ENCODE data around the gene KAZN. TPM values are rescaled to one million over a fixed set of nuclear protein-coding genes. Genes with fewer than 3 reads are reported as not detected.

KAZN gene
- total and polyA plus RNA-seq, 2 of the 8 experiments (the other 6 are each of a cell fraction or from before 2014, with no cell fraction given): 3.7 to 11.8 TPM

DNA sequence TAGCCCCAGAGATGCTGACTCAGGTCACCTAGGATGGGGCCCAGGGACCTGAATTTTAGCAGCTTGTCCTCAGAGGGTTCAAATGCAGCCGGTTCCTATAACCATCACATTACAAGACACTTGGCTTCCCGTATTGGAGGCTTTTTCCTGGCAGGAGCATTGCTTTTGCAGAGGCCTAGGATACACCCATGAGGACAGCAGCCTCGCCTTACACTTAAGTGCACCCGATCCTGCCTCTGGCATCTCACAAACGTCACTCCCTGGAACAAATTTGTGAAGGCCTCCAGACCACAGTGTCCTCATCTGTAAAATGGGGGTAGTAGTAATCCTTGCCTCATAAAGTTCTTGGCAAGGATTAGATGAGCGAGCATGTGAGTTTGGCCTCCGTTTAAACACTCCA lies 130.0 kb downstream of the KAZN start:
- H2BK120ac ChIP-seq (replicated peaks; ENCODE audit: low read depth, low read length): no peak overlapping the region
- no peak overlapping the region for H4K8ac ChIP-seq (ENCODE audit: extremely low read depth, insufficient read depth, low read length)
- H3K4ac ChIP-seq (replicated peaks; ENCODE audit: insufficient read length, low read depth, low read length): no peak overlapping the region
- no peak overlapping the region for H2BK15ac ChIP-seq (ENCODE audit: low read length)
- peaks cover 1% of the 10 kb centered on the region; the same call in 1 of the 2 replicates for H3K23me2 ChIP-seq (ENCODE audit: low read depth, low read length)
- H4K5ac ChIP-seq (ENCODE audit: insufficient read length, low read depth, low read length): no peak overlapping the region
- WGBS, 2 experiments (ENCODE audit: extremely low coverage in 1 of 2, insufficient coverage in 1 of 2, insufficient read length in 1 of 2, insufficient replicate concordance in 2 of 2, low coverage in 1 of 2, low lambda C conversion rate in 2 of 2, missing lambda C conversion rate in 1 of 2): 93% methylated on average over 7 of the region's 7 CpGs; no CpG with 5 or more reads in 1 of the 2 experiments
- no peak overlapping the region for H3K9ac ChIP-seq (replicated peaks in 1 of 4; ENCODE audit: extremely low read depth in 1 of 4, low read depth in 3 of 4, low read length in 3 of 4)
- H3K56ac ChIP-seq (replicated peaks; ENCODE audit: insufficient read length, low read depth, low read length): no peak overlapping the region
- H3K79me1 ChIP-seq (ENCODE audit: low read depth, low read length): no peaks in the 10 kb centered on the region
- H3K4me3 ChIP-seq (ENCODE audit: extremely low read depth in 1 of 4, insufficient read depth in 2 of 4, low read depth in 3 of 4, low read length in 4 of 4): no peak overlapping the region
- DNase-seq (ENCODE audit: low read depth in 1 of 2, low spot score in 2 of 2) (no peak), FAIRE-seq (no peak)
- ChIA-PET POLR2A (ENCODE audit: partially characterized antibody) (no interaction called here), CTCF (ENCODE audit: partially characterized antibody) (interaction anchor here (0.9 to 1.1 kb wide), 3 partner anchors 48 to 129 kb away, joined by 3 to 4 read pairs (median 3); no protein-coding TSS in a partner anchor)
- H3K23ac ChIP-seq (ENCODE audit: insufficient read length): no peak overlapping the region
- H3K36me3 ChIP-seq (ENCODE audit: control insufficient read depth in 2 of 4, insufficient read depth in 4 of 4, low read length in 3 of 4): no peaks in the 10 kb centered on the region
- H3K14ac ChIP-seq (ENCODE audit: insufficient read length): no peak overlapping the region
- no peak overlapping the region for H3K18ac ChIP-seq (ENCODE audit: extremely low read depth, low read length)
- H4K20me1 ChIP-seq (replicated peaks in 1 of 2; ENCODE audit: control insufficient read depth in 1 of 2, insufficient read depth in 2 of 2, low read length in 2 of 2): peaks cover 0 to 2% of the 10 kb centered on the region in 2 experiments
- no peak overlapping the region for H2AFZ ChIP-seq (ENCODE audit: low read length)
- H3K9me3 ChIP-seq (ENCODE audit: insufficient read depth in 2 of 2, low read depth in 1 of 2, low read length in 1 of 2): no peaks in the 10 kb centered on the region
- H2BK12ac ChIP-seq (ENCODE audit: low read depth, low read length): no peak overlapping the region
- H2BK5ac ChIP-seq (ENCODE audit: low read depth, low read length): no peak overlapping the region
- H3K4me1 ChIP-seq (replicated peaks in 1 of 4; ENCODE audit: control insufficient read depth in 3 of 4, insufficient read depth in 4 of 4, low read length in 3 of 4): peaks cover 17 to 33% (median 24%) of the 10 kb centered on the region in 4 experiments
- no peak overlapping the region for H2BK20ac ChIP-seq (ENCODE audit: low read length)
- peaks cover 0 to 3% (median under 1%) of the 10 kb centered on the region in 4 experiments; a peak in 4 of 7 replicates for H3K27me3 ChIP-seq (replicated peaks in 1 of 4; ENCODE audit: control insufficient read depth in 3 of 4, extremely low read depth in 1 of 4, insufficient read depth in 3 of 4, low read length in 3 of 4)
- H2AK5ac ChIP-seq (ENCODE audit: low read depth, low read length): no peak overlapping the region
- H3K27ac ChIP-seq (ENCODE audit: low read depth, low read length): no peak overlapping the region
- no peak overlapping the region for H4K91ac ChIP-seq (replicated peaks; ENCODE audit: insufficient read length, low read length)
- H3K4me2 ChIP-seq (ENCODE audit: insufficient read depth in 1 of 2, low read depth in 2 of 2, low read length in 2 of 2): no peak overlapping the region
- H3K79me2 ChIP-seq (ENCODE audit: control insufficient read depth in 1 of 2, insufficient read depth in 2 of 2, low read length in 2 of 2): no peaks in the 10 kb centered on the region
- TF ChIP-seq BACH1 (IDR thresholded peaks at IDR 0.05; ENCODE audit: low read length): no peak
- no peak for TF ChIP-seq PHF8 (conservative IDR thresholded peaks at IDR 0.05; ENCODE audit: low read depth, low read length)
- TF ChIP-seq RAD21 (IDR thresholded peaks at IDR 0.05 in 1 of 2, conservative IDR thresholded peaks at IDR 0.05 in 1 of 2; ENCODE audit: low read depth in 2 of 2, low read length in 2 of 2): no peak
- TF ChIP-seq EGR1 (IDR thresholded peaks at IDR 0.05; ENCODE audit: borderline replicate concordance, low read depth, low read length): no peak
- no peak for TF ChIP-seq RXRA (IDR thresholded peaks at IDR 0.05; ENCODE audit: insufficient read depth, low read depth, low read length)
- no peak for TF ChIP-seq JUN (IDR thresholded peaks at IDR 0.05; ENCODE audit: low read depth, low read length)
